Tibial nerve (tissue), 4 donors: Measurements from ENCODE around the gene GNG7. TPM values are rescaled to one million over a fixed set of nuclear protein-coding genes. Genes with fewer than 3 reads are reported as not detected.
A peak's percentile ranks its signal among the peaks of the same experiment; 100 is the strongest.
"Not testable (repeated sequence)": the region's sequence is repeated elsewhere in the genome, so short reads cannot be mapped to it uniquely, and the experiment has no call there.

Experiments used
- DNase-seq, 2 donors: peaks; one replicate each; pipeline ENCODE4 v3.0.0-alpha.2; 2019; ENCODE audit warnings: low spot score in 2 of 2
- H3K27ac ChIP-seq, 4 donors: fragments of 200-600 bp; sonication (generic) in 3 of 4; one replicate each; pipeline ENCODE4 v1.5.1; 2017 to 2019; ENCODE audit warnings: mild to moderate bottlenecking in 1 of 4
- H3K27me3 ChIP-seq, 2 donors: fragments of 200-600 bp; sonication (generic) in 1 of 2; one replicate each; pipeline versions ENCODE4 v1.5.1 to v1.6.0; 2017 to 2019
- H3K36me3 ChIP-seq, 3 donors: fragments of 200-600 bp; sonication (generic); one replicate each; pipeline ENCODE4 v1.5.1; 2018 to 2019
- H3K4me1 ChIP-seq, 4 donors: fragments of 200-600 bp; sonication (generic) in 3 of 4; one replicate each; pipeline ENCODE4 v1.5.1; 2017 to 2019
- H3K4me3 ChIP-seq, 4 donors: fragments of 200-600 bp; sonication (generic) in 3 of 4; one replicate each; pipeline ENCODE4 v1.5.1; 2017 to 2019; ENCODE audit warnings: mild to moderate bottlenecking in 1 of 4, moderate library complexity in 1 of 4
- H3K9me3 ChIP-seq, 4 donors: fragments of 200-600 bp; sonication (generic) in 3 of 4; one replicate each; pipeline ENCODE4 v1.5.1; 2017 to 2019
- CTCF ChIP-seq, 5 experiments: fragments of 200-600 bp in 3 of 5; fragments of 450-650 bp in 2 of 5; sonication (generic) in 3 of 5; IDR thresholded peaks; one replicate each; pipeline ENCODE4 v1.5.1; 2016 to 2019; ENCODE audit warnings: antibody characterized with exemption in 5 of 5, mild to moderate bottlenecking in 3 of 5, moderate library complexity in 2 of 5
- EP300 ChIP-seq, 2 donors: sonication (generic); formaldehyde crosslinking; IDR thresholded peaks; one replicate each; pipeline ENCODE4 v1.6.1; 2017; ENCODE audit warnings: antibody characterized with exemption in 2 of 2, mild to moderate bottlenecking in 1 of 2
- POLR2A ChIP-seq, 2 donors: fragments of 450-650 bp; IDR thresholded peaks; one replicate each; pipeline ENCODE4 v1.6.1; 2017; ENCODE audit warnings: antibody characterized with exemption in 2 of 2, mild to moderate bottlenecking in 2 of 2, moderate library complexity in 2 of 2
- WGBS, 2 donors: methylation state at CpG; one replicate each; pipeline ENCODE4 v1.1.5; 2018; 5-methylcytosine and 5-hydroxymethylcytosine counted together
- total RNA-seq, 4 donors: library from RNA; depleted of rRNA; stranded (reverse); fragments of >200 nt; gene quantifications; one replicate each; pipeline ENCODE4 v1.1.0, GENCODE V29; 2016

The GNG7 gene
- total RNA-seq, 4 donors from 2014 or later, result 2.6 to 5.3 (median 3.5) TPM

DNA sequence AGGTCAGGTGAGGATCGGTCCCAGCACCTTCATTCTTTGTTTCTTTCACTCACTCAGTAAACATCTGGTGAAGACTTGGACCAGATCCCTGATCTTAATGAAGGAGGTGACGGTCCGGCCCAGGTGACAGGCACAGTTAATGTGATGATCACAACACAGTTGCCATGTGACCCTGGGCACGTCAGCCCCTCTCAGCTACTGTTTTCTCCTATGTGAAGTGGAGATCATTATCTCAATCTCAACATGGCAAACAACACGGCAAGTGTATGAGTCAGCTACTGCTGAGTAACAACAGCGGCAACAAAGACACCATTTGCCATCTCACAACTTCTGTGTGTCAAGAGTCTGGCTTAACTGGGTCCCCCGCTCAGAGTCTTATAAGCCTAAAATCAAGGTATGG, 74.6 kb downstream of the GNG7 start:
- Histone ChIP-seq H3K4me3 (no peak overlapping the region), H3K36me3 (no peaks in the 10 kb centered on the region), H3K4me1 (peaks cover 0 to 34% (median 10%) of the 10 kb centered on the region in 4 donors), H3K9me3 (peaks cover 0 to 15% (median 0%) of the 10 kb centered on the region in 4 donors), H3K27me3 (no peaks in the 10 kb centered on the region), H3K27ac (peak overlapping the region in 3 of 4 donors; percentile 53 to 84 (median 80))
- 85 to 91% methylated on average over 7 of the region's 7 CpGs for WGBS, 2 donors
- no peak for DNase-seq
- no peak for TF ChIP-seq CTCF (IDR thresholded peaks at IDR 0.05)
- TF ChIP-seq EP300 (IDR thresholded peaks at IDR 0.05), result no peak
- TF ChIP-seq POLR2A (IDR thresholded peaks at IDR 0.05), result no peak

GRCh38 chr19:2627319-2627829, 75.1 kb downstream of the GNG7 start:
- no peak overlapping the region for H3K4me3 ChIP-seq
- 42 to 46% methylated on average over 16 of the region's 17 CpGs for WGBS, 2 donors

DNA sequence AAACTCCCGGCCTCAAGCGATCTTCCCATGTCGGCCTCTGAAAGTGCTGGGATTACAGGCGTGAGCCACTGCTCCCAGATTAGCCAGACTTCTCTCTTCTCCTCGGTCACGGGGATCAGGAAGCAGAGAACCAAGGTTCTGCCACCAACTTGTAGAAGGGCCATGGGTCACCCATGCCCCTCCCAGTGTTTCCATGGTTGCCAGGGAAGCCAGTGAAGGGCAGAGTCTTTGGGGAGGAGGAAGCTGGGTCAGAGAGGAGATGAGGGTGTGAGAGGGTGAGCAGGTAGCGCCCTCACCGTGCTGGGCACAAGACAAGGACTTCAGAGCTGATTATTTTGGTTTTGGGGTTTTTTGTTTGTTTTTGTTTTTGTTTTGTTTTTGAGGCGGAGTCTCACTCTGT, 77.1 kb downstream of the GNG7 start:
- peaks cover 0 to 2% (median 0%) of the 10 kb centered on the region in 4 donors for H3K9me3 ChIP-seq
- TF ChIP-seq EP300 (IDR thresholded peaks at IDR 0.05) (peak in 1 of 2 donors; percentile 54), CTCF (IDR thresholded peaks at IDR 0.05) (no peak), POLR2A (IDR thresholded peaks at IDR 0.05) (peak in 1 of 2 donors; percentile 9)
- 67% methylated on average over 9 of the region's 9 CpGs for WGBS, 2 donors
- H3K27ac ChIP-seq, result peak overlapping the region in 3 of 4 donors; percentile 13 to 40 (median 40)
- peaks cover 0 to 36% (median 9%) of the 10 kb centered on the region in 4 donors for H3K4me1 ChIP-seq
- no peaks in the 10 kb centered on the region for H3K27me3 ChIP-seq
- no peak overlapping the region for H3K4me3 ChIP-seq
- no peaks in the 10 kb centered on the region for H3K36me3 ChIP-seq
- DNase-seq, result peak in 1 of 2 donors; percentile 50

More at GRCh38 chr19:2627319-2627829, 75.1 kb downstream of the GNG7 start:
- TF ChIP-seq EP300 (IDR thresholded peaks at IDR 0.05), result peak; percentile 80 to 90
- TF ChIP-seq CTCF (IDR thresholded peaks at IDR 0.05), result no peak
- TF ChIP-seq POLR2A (IDR thresholded peaks at IDR 0.05), result no peak
- DNase-seq, result peak; percentile 41 to 79
- Histone ChIP-seq H3K36me3 (no peaks in the 10 kb centered on the region), H3K9me3 (peaks cover 0 to 15% (median 0%) of the 10 kb centered on the region in 4 donors), H3K27ac (peak overlapping the region in 3 of 4 donors; percentile 53 to 84 (median 80)), H3K27me3 (no peaks in the 10 kb centered on the region), H3K4me1 (peaks cover 0 to 34% (median 8%) of the 10 kb centered on the region in 4 donors)

- H3K9me3 ChIP-seq, result no peaks in the 10 kb centered on the region
- no peak overlapping the region for H3K4me3 ChIP-seq
- TF ChIP-seq CTCF (IDR thresholded peaks at IDR 0.05) (no peak), EP300 (IDR thresholded peaks at IDR 0.05) (no peak), POLR2A (IDR thresholded peaks at IDR 0.05) (no peak)
- H3K27me3 ChIP-seq, result no peaks in the 10 kb centered on the region
- H3K27ac ChIP-seq, result peak overlapping the region in 3 of 4 donors; percentile 13 to 40 (median 40)
- 36 to 46% methylated on average over 10 to 11 of the region's 11 CpGs for WGBS, 2 donors
- peaks cover 0 to 42% (median 11%) of the 10 kb centered on the region in 4 donors for H3K4me1 ChIP-seq
- no peak for DNase-seq
- no peaks in the 10 kb centered on the region for H3K36me3 ChIP-seq
Measured at GRCh38 chr19:2624537-2625091, 77.9 kb downstream of the GNG7 start.

GRCh38 chr19:2623798-2624197, 78.7 kb downstream of the GNG7 start:
- Histone ChIP-seq H3K4me1 (peaks cover 0 to 40% (median 15%) of the 10 kb centered on the region in 4 donors), H3K27ac (no peak overlapping the region), H3K36me3 (no peaks in the 10 kb centered on the region), H3K4me3 (no peak overlapping the region), H3K9me3 (no peaks in the 10 kb centered on the region), H3K27me3 (no peaks in the 10 kb centered on the region)
- no peak for TF ChIP-seq POLR2A (IDR thresholded peaks at IDR 0.05)
- TF ChIP-seq CTCF (IDR thresholded peaks at IDR 0.05), result no peak
- no peak for TF ChIP-seq EP300 (IDR thresholded peaks at IDR 0.05)
- DNase-seq, result no peak
- 90 to 92% methylated on average over 12 of the region's 12 CpGs for WGBS, 2 donors

- not testable (repeated sequence) for H3K4me3 ChIP-seq, H3K9me3 ChIP-seq, H3K36me3 ChIP-seq, DNase-seq, H3K27me3 ChIP-seq
- 84 to 88% methylated on average over 40 of the region's 40 CpGs for WGBS, 2 donors
- peak overlapping the region in 1 of 4 donors; percentile 56 for H3K27ac ChIP-seq
- H3K4me1 ChIP-seq, result peaks cover 0 to 36% (median 13%) of the 10 kb centered on the region in 4 donors
Measured at GRCh38 chr19:2622371-2622961, 80.0 kb downstream of the GNG7 start.
